GM18508 (cell line): ENCODE results near the gene CAV1.
A peak's percentile ranks its signal among the peaks of the same experiment; 100 is the strongest.

Source experiments
- ATAC-seq: cut with Tn5 transposase; IDR thresholded peaks from one replicate; pipeline ENCODE4 v1.9.1; 2021; ENCODE audit warnings: moderate number of reproducible peaks; ENCODE audit not compliant: insufficient read depth, unreplicated experiment

CAV1 gene

GRCh38 chr7:116527521-116527920 is 2.7 kb downstream of the CAV1 start:
- ATAC-seq, result no peak

GRCh38 chr7:116528008-116528789 is 3.4 kb downstream of the CAV1 start:
- no peak for ATAC-seq

- ATAC-seq, result no peak
Measured at GRCh38 chr7:116529250-116529649, 4.4 kb downstream of the CAV1 start.

- no peak for ATAC-seq
Measured at GRCh38 chr7:116530107-116530820, 5.4 kb downstream of the CAV1 start.

- no peak for ATAC-seq
Measured at GRCh38 chr7:116532102-116532688, 7.4 kb downstream of the CAV1 start.

- ATAC-seq, result no peak
Measured at GRCh38 chr7:116534790-116535189, 10.0 kb downstream of the CAV1 start.

- no peak for ATAC-seq
Measured at GRCh38 chr7:116535416-116535815, 10.6 kb downstream of the CAV1 start.

GRCh38 chr7:116538138-116538537 is 13.3 kb downstream of the CAV1 start:
- no peak for ATAC-seq

- no peak for ATAC-seq
Measured at GRCh38 chr7:116539879-116540278, 15.0 kb downstream of the CAV1 start.

- no peak for ATAC-seq
Measured at GRCh38 chr7:116540743-116541142, 15.9 kb downstream of the CAV1 start.

GRCh38 chr7:116541951-116542350 is 17.1 kb downstream of the CAV1 start:
- no peak for ATAC-seq

- ATAC-seq, result no peak
Measured at GRCh38 chr7:116542618-116543017, 17.8 kb downstream of the CAV1 start.

GRCh38 chr7:116543664-116544063 is 18.8 kb downstream of the CAV1 start:
- no peak for ATAC-seq

- no peak for ATAC-seq
Measured at GRCh38 chr7:116544487-116544886, 19.7 kb downstream of the CAV1 start.

GRCh38 chr7:116545411-116545993 is 20.7 kb downstream of the CAV1 start:
- ATAC-seq, result no peak

GRCh38 chr7:116546054-116546453 is 21.2 kb downstream of the CAV1 start:
- ATAC-seq, result no peak

GRCh38 chr7:116546916-116547315 is 22.1 kb downstream of the CAV1 start:
- no peak for ATAC-seq

GRCh38 chr7:116547347-116547746 is 22.5 kb downstream of the CAV1 start:
- ATAC-seq, result no peak

- peak; percentile 93 for ATAC-seq
Measured at GRCh38 chr7:116548506-116548905, 23.7 kb downstream of the CAV1 start.

GRCh38 chr7:116549370-116549769 is 24.5 kb downstream of the CAV1 start:
- no peak for ATAC-seq

GRCh38 chr7:116551692-116552091 is 26.9 kb downstream of the CAV1 start:
- no peak for ATAC-seq
